ENCODE results near the gene ORAI2. TPM values are rescaled to one million over a fixed set of nuclear protein-coding genes. Genes with fewer than 3 reads are reported as not detected.
"Not testable (repeated sequence)": the region's sequence is repeated elsewhere in the genome, so short reads cannot be mapped to it uniquely, and the experiment has no call there.

The ORAI2 gene
- total and polyA plus RNA-seq, 2 of the 13 experiments (the other 11 are each of a cell fraction or from before 2014, with no cell fraction given): 3.0 to 6.0 TPM

GRCh38 chr7:102484317-102484716 lies 50.9 kb downstream of the ORAI2 start:
- ATAC-seq; in situ Hi-C loops (cut with HindIII; ENCODE audit: extremely low pct_ligation_motif_present, low pct_unique_long_range_greater_than_20kb); CTCF ChIA-PET (ENCODE audit: low intra/inter-chr PET ratio, low total read pairs); H3K79me2 ChIP-seq (ENCODE audit: insufficient read depth, low read length); H3K4me2 ChIP-seq (ENCODE audit: low read depth, low read length); H3K4me1 ChIP-seq (ENCODE audit: insufficient read depth, low read length); FAIRE-seq; H3K9me3 ChIP-seq (ENCODE audit: low read length); H3K27ac ChIP-seq (ENCODE audit: extremely low read length, insufficient read depth, low read length); H3K36me3 ChIP-seq (replicated peaks in 1 of 2; ENCODE audit: control insufficient read depth in 1 of 2, insufficient read depth in 2 of 2, low read length in 2 of 2); BruUV-seq (replicated peaks); H2AFZ ChIP-seq (ENCODE audit: low read length); POLR2A ChIA-PET; H3K9ac ChIP-seq (ENCODE audit: insufficient read depth, low read depth, low read length); H3K27me3 ChIP-seq (ENCODE audit: control insufficient read depth in 1 of 2, insufficient read depth in 2 of 2, low read length in 2 of 2); H4K20me1 ChIP-seq (ENCODE audit: insufficient read depth, low read length); intact Hi-C loops (cut with micrococcal nuclease; ENCODE audit: unreplicated experiment); H3K4me3 ChIP-seq (replicated peaks in 1 of 3; ENCODE audit: insufficient read depth in 1 of 3, low read depth in 2 of 3, low read length in 3 of 3); DNase-seq (ENCODE audit: low spot score): not testable (repeated sequence)
- no CpG with 5 or more reads among the region's 5 CpGs for WGBS (ENCODE audit: low lambda C conversion rate)

GRCh38 chr7:102490529-102491075 lies 57.2 kb downstream of the ORAI2 start:
- WGBS (ENCODE audit: low lambda C conversion rate): 77% methylated on average over 2 of the region's 12 CpGs
- in situ Hi-C loops (cut with HindIII; ENCODE audit: extremely low pct_ligation_motif_present, low pct_unique_long_range_greater_than_20kb); intact Hi-C loops (cut with micrococcal nuclease; ENCODE audit: unreplicated experiment); H3K27me3 ChIP-seq (ENCODE audit: control insufficient read depth in 1 of 2, insufficient read depth in 2 of 2, low read length in 2 of 2); H4K20me1 ChIP-seq (ENCODE audit: insufficient read depth, low read length); H3K4me3 ChIP-seq (replicated peaks in 1 of 3; ENCODE audit: insufficient read depth in 1 of 3, low read depth in 2 of 3, low read length in 3 of 3); CTCF ChIA-PET (ENCODE audit: low intra/inter-chr PET ratio, low total read pairs); H3K9me3 ChIP-seq (ENCODE audit: low read length); H3K9ac ChIP-seq (ENCODE audit: insufficient read depth, low read depth, low read length); H3K4me2 ChIP-seq (ENCODE audit: low read depth, low read length); H3K36me3 ChIP-seq (replicated peaks in 1 of 2; ENCODE audit: control insufficient read depth in 1 of 2, insufficient read depth in 2 of 2, low read length in 2 of 2); H3K27ac ChIP-seq (ENCODE audit: extremely low read length, insufficient read depth, low read length); H2AFZ ChIP-seq (ENCODE audit: low read length); H3K79me2 ChIP-seq (ENCODE audit: insufficient read depth, low read length); BruUV-seq (replicated peaks); H3K4me1 ChIP-seq (ENCODE audit: insufficient read depth, low read length); DNase-seq (ENCODE audit: low spot score); POLR2A ChIA-PET: not testable (repeated sequence)
- ATAC-seq (peak; percentile 94), FAIRE-seq (peak; percentile 52)

- POLR2A ChIA-PET; H3K36me3 ChIP-seq (replicated peaks in 1 of 2; ENCODE audit: control insufficient read depth in 1 of 2, insufficient read depth in 2 of 2, low read length in 2 of 2); FAIRE-seq; intact Hi-C loops (cut with micrococcal nuclease; ENCODE audit: unreplicated experiment); CTCF ChIA-PET (ENCODE audit: low intra/inter-chr PET ratio, low total read pairs); H3K9ac ChIP-seq (ENCODE audit: insufficient read depth, low read depth, low read length); H3K27ac ChIP-seq (ENCODE audit: extremely low read length, insufficient read depth, low read length); DNase-seq (ENCODE audit: low spot score); H3K27me3 ChIP-seq (ENCODE audit: control insufficient read depth in 1 of 2, insufficient read depth in 2 of 2, low read length in 2 of 2); H3K79me2 ChIP-seq (ENCODE audit: insufficient read depth, low read length); H3K4me3 ChIP-seq (replicated peaks in 1 of 3; ENCODE audit: insufficient read depth in 1 of 3, low read depth in 2 of 3, low read length in 3 of 3); BruUV-seq (replicated peaks); H3K4me2 ChIP-seq (ENCODE audit: low read depth, low read length); H2AFZ ChIP-seq (ENCODE audit: low read length); H3K9me3 ChIP-seq (ENCODE audit: low read length); H4K20me1 ChIP-seq (ENCODE audit: insufficient read depth, low read length); H3K4me1 ChIP-seq (ENCODE audit: insufficient read depth, low read length); in situ Hi-C loops (cut with HindIII; ENCODE audit: extremely low pct_ligation_motif_present, low pct_unique_long_range_greater_than_20kb): not testable (repeated sequence)
- WGBS (ENCODE audit: low lambda C conversion rate): no CpG with 5 or more reads among the region's 33 CpGs
- ATAC-seq: peak; percentile 66
These were observed 60.0 kb downstream of the ORAI2 start for GRCh38 chr7:102493220-102493935.

GRCh38 chr7:102494026-102494425 lies 60.7 kb downstream of the ORAI2 start:
- H3K9me3 ChIP-seq (ENCODE audit: low read length); DNase-seq (ENCODE audit: low spot score); H2AFZ ChIP-seq (ENCODE audit: low read length); H3K79me2 ChIP-seq (ENCODE audit: insufficient read depth, low read length); POLR2A ChIA-PET; H3K4me3 ChIP-seq (replicated peaks in 1 of 3; ENCODE audit: insufficient read depth in 1 of 3, low read depth in 2 of 3, low read length in 3 of 3); H3K9ac ChIP-seq (ENCODE audit: insufficient read depth, low read depth, low read length); FAIRE-seq; H3K4me2 ChIP-seq (ENCODE audit: low read depth, low read length); in situ Hi-C loops (cut with HindIII; ENCODE audit: extremely low pct_ligation_motif_present, low pct_unique_long_range_greater_than_20kb); H3K4me1 ChIP-seq (ENCODE audit: insufficient read depth, low read length); CTCF ChIA-PET (ENCODE audit: low intra/inter-chr PET ratio, low total read pairs); H4K20me1 ChIP-seq (ENCODE audit: insufficient read depth, low read length); H3K27ac ChIP-seq (ENCODE audit: extremely low read length, insufficient read depth, low read length); intact Hi-C loops (cut with micrococcal nuclease; ENCODE audit: unreplicated experiment); H3K27me3 ChIP-seq (ENCODE audit: control insufficient read depth in 1 of 2, insufficient read depth in 2 of 2, low read length in 2 of 2); ATAC-seq; H3K36me3 ChIP-seq (replicated peaks in 1 of 2; ENCODE audit: control insufficient read depth in 1 of 2, insufficient read depth in 2 of 2, low read length in 2 of 2); BruUV-seq (replicated peaks): not testable (repeated sequence)
- no CpG with 5 or more reads among the region's 15 CpGs for WGBS (ENCODE audit: low lambda C conversion rate)

Measured in HepG2 (cell line).